HEK293 (cell line): ENCODE measurements around the gene EIF4B.
A peak's percentile ranks its signal among the peaks of the same experiment; 100 is the strongest.

Experiments
- CTCF ChIA-PET: fragments of 350-600 bp; formaldehyde crosslinking; extraction: SDS; loops from one replicate; lab custom pipeline; 2021; ENCODE audit warnings: antibody characterized with exemption; lab: Yijun Ruan, JAX
- POLR2A ChIA-PET: fragments of 300-600 bp; formaldehyde crosslinking; extraction: SDS; loops from one replicate; lab custom pipeline; 2020; ENCODE audit warnings: antibody characterized with exemption, inconsistent platforms; lab: Yijun Ruan, JAX
- H3K27ac ChIP-seq: fragments of 200-500 bp; sonication (Bioruptor generic); 2 replicates; pipeline ENCODE4 v1.5.1; 2014; ENCODE audit warnings: low read depth, low read length, control low read depth, inconsistent platforms; ENCODE audit errors: extremely low read depth
- H3K36me3 ChIP-seq, 2 experiments: fragments of 200-500 bp in 1 of 2; sonication (Bioruptor generic) in 1 of 2; 1 replicate in 1 of 2; 2 replicates in 1 of 2; pipeline ENCODE4 v1.5.1; 2014 to 2017; ENCODE audit warnings: inconsistent platforms in 2 of 2, low read length in 2 of 2; ENCODE audit not compliant: control insufficient read depth in 2 of 2, insufficient read depth in 1 of 2
- H3K4me1 ChIP-seq: fragments of 200-500 bp; sonication (Bioruptor generic); 2 replicates; pipeline ENCODE4 v1.5.1; 2014; ENCODE audit warnings: mild to moderate bottlenecking, low read length, inconsistent platforms; ENCODE audit not compliant: control insufficient read depth, insufficient read depth
- H3K4me3 ChIP-seq: 2 replicates; pipeline ENCODE4 v1.5.1; 2011; ENCODE audit warnings: low read depth, mild to moderate bottlenecking, control low read depth, low read length, moderate library complexity
- H3K9me3 ChIP-seq: fragments of 200-500 bp; sonication (Bioruptor generic); 2 replicates; pipeline ENCODE4 v1.5.1; 2014; ENCODE audit warnings: low read depth, low read length, inconsistent platforms; ENCODE audit not compliant: control insufficient read depth, insufficient read depth
- CTCF ChIP-seq: fragments of 450-650 bp; formaldehyde crosslinking; IDR thresholded peaks from 2 replicates; pipeline ENCODE4 v1.5.1; 2016; ENCODE audit warnings: missing biosample characterization, missing genetic modification characterization
- GLI2 ChIP-seq: fragments of 450-650 bp; formaldehyde crosslinking; IDR thresholded peaks from 2 replicates; pipeline ENCODE4; 2017; ENCODE audit warnings: missing biosample characterization, missing genetic modification characterization, low read depth, borderline replicate concordance
- KLF17 ChIP-seq: fragments of 450-650 bp; formaldehyde crosslinking; IDR thresholded peaks from 2 replicates; pipeline ENCODE4 v1.5.1; 2016; ENCODE audit warnings: missing biosample characterization, missing genetic modification characterization
- OSR2 ChIP-seq: fragments of 450-650 bp; formaldehyde crosslinking; IDR thresholded peaks from 2 replicates; pipeline ENCODE4 v1.5.1; 2016; ENCODE audit warnings: missing biosample characterization, missing genetic modification characterization
- PATZ1 ChIP-seq: fragments of 450-650 bp; formaldehyde crosslinking; IDR thresholded peaks from 2 replicates; pipeline ENCODE4 v1.5.1; 2016; ENCODE audit warnings: missing biosample characterization, missing genetic modification characterization
- SCRT1 ChIP-seq: fragments of 450-650 bp; formaldehyde crosslinking; IDR thresholded peaks from 2 replicates; pipeline ENCODE4 v1.5.1; 2016; ENCODE audit warnings: missing biosample characterization, missing genetic modification characterization, borderline replicate concordance
- SCRT2 ChIP-seq: fragments of 450-650 bp; formaldehyde crosslinking; IDR thresholded peaks from 2 replicates; pipeline ENCODE4 v1.5.1; 2016; ENCODE audit warnings: missing biosample characterization, missing genetic modification characterization
- YY2 ChIP-seq: fragments of 450-650 bp; formaldehyde crosslinking; IDR thresholded peaks from 2 replicates; pipeline ENCODE4 v1.5.1; 2016; ENCODE audit warnings: missing biosample characterization, missing genetic modification characterization
- ZBTB20 ChIP-seq: fragments of 450-650 bp; formaldehyde crosslinking; IDR thresholded peaks from 2 replicates; pipeline ENCODE4 v1.5.1; 2016; ENCODE audit warnings: missing biosample characterization, missing genetic modification characterization
- ZBTB48 ChIP-seq: fragments of 450-650 bp; formaldehyde crosslinking; IDR thresholded peaks from 2 replicates; pipeline ENCODE4 v1.5.1; 2016; ENCODE audit warnings: missing biosample characterization, missing genetic modification characterization
- ZBTB8A ChIP-seq: fragments of 450-650 bp; formaldehyde crosslinking; IDR thresholded peaks from 2 replicates; pipeline ENCODE4 v1.5.1; 2016; ENCODE audit warnings: missing biosample characterization, missing genetic modification characterization
- ZFP3 ChIP-seq: fragments of 450-650 bp; formaldehyde crosslinking; IDR thresholded peaks from 2 replicates; pipeline ENCODE4 v1.5.1; 2016; ENCODE audit warnings: low read depth, missing biosample characterization, missing genetic modification characterization
- ZFP69B ChIP-seq: fragments of 450-650 bp; formaldehyde crosslinking; IDR thresholded peaks from 2 replicates; pipeline ENCODE4 v1.5.1; 2016; ENCODE audit warnings: missing biosample characterization, missing genetic modification characterization
- ZNF10 ChIP-seq: fragments of 450-650 bp; formaldehyde crosslinking; IDR thresholded peaks from 2 replicates; pipeline ENCODE4 v1.5.1; 2017; ENCODE audit warnings: missing biosample characterization, missing genetic modification characterization
- ZNF16 ChIP-seq: fragments of 450-650 bp; formaldehyde crosslinking; IDR thresholded peaks from 2 replicates; pipeline ENCODE4 v1.5.1; 2016; ENCODE audit warnings: low read depth, missing biosample characterization, missing genetic modification characterization
- ZNF2 ChIP-seq: fragments of 450-650 bp; formaldehyde crosslinking; IDR thresholded peaks from 2 replicates; pipeline ENCODE4 v1.5.1; 2016; ENCODE audit warnings: missing biosample characterization, missing genetic modification characterization
- ZNF202 ChIP-seq: fragments of 450-650 bp; formaldehyde crosslinking; IDR thresholded peaks from 2 replicates; pipeline ENCODE4 v1.5.1; 2016; ENCODE audit warnings: missing biosample characterization, missing genetic modification characterization, borderline replicate concordance
- ZNF433 ChIP-seq: fragments of 450-650 bp; formaldehyde crosslinking; IDR thresholded peaks from 2 replicates; pipeline ENCODE4 v1.5.1; 2016; ENCODE audit warnings: missing biosample characterization, missing genetic modification characterization, low read depth
- ZNF488 ChIP-seq: fragments of 450-650 bp; formaldehyde crosslinking; IDR thresholded peaks from 2 replicates; pipeline ENCODE4 v1.5.1; 2016; ENCODE audit warnings: missing biosample characterization, missing genetic modification characterization
- ZNF621 ChIP-seq: fragments of 450-650 bp; formaldehyde crosslinking; IDR thresholded peaks from 2 replicates; pipeline ENCODE4 v1.5.1; 2017; ENCODE audit warnings: missing biosample characterization, missing genetic modification characterization
- ZNF639 ChIP-seq: fragments of 450-650 bp; formaldehyde crosslinking; IDR thresholded peaks from 2 replicates; pipeline ENCODE4 v1.5.1; 2016; ENCODE audit warnings: missing biosample characterization, missing genetic modification characterization
- ZNF664 ChIP-seq: fragments of 450-650 bp; formaldehyde crosslinking; IDR thresholded peaks from 2 replicates; pipeline ENCODE4 v1.5.1; 2016; ENCODE audit warnings: missing biosample characterization, missing genetic modification characterization
- ZNF692 ChIP-seq: fragments of 450-650 bp; formaldehyde crosslinking; IDR thresholded peaks from 2 replicates; pipeline ENCODE4 v1.5.1; 2016; ENCODE audit warnings: missing biosample characterization, missing genetic modification characterization
- ZNF704 ChIP-seq: fragments of 450-650 bp; formaldehyde crosslinking; IDR thresholded peaks from 2 replicates; pipeline ENCODE4 v1.5.1; 2016; ENCODE audit warnings: missing biosample characterization, missing genetic modification characterization
- ZNF747 ChIP-seq: fragments of 450-650 bp; formaldehyde crosslinking; IDR thresholded peaks from 2 replicates; pipeline ENCODE4 v1.5.1; 2016; ENCODE audit warnings: missing biosample characterization, missing genetic modification characterization
- ZNF792 ChIP-seq: fragments of 450-650 bp; formaldehyde crosslinking; IDR thresholded peaks from 2 replicates; pipeline ENCODE4 v1.5.1; 2016; ENCODE audit warnings: missing biosample characterization, missing genetic modification characterization
- ZNF843 ChIP-seq: fragments of 450-650 bp; formaldehyde crosslinking; IDR thresholded peaks from 2 replicates; pipeline ENCODE4 v1.5.1; 2016; ENCODE audit warnings: missing biosample characterization, missing genetic modification characterization

EIF4B gene

GRCh38 chr12:53078425-53079225 is 72.4 kb downstream of the EIF4B start:
- Histone ChIP-seq H3K9me3 (no peaks in the 10 kb centered on the region), H3K4me1 (peaks cover 2% of the 10 kb centered on the region; the same call in 1 of the 2 replicates), H3K4me3 (peak overlapping the region; percentile 51), H3K36me3 (peaks cover 0 to 37% of the 10 kb centered on the region in 2 experiments; a peak in 2 of 3 replicates), H3K27ac (peak overlapping the region; percentile 85)
- ChIA-PET CTCF (interaction anchor here (0.6 to 7.0 kb wide), 5 partner anchors 13 to 133 kb away, joined by 3 to 78 read pairs (median 4); partner anchors contain the start of gene IGFBP6), POLR2A (interaction anchor here (0.5 to 2.4 kb wide), 33 partner anchors 8 to 422 kb away, joined by 3 to 18 read pairs (median 5); partner anchors contain the start of genes AAAS, CSAD, EIF4B and ESPL1)
- no peak for TF ChIP-seq PATZ1
- TF ChIP-seq ZFP69B: peak; percentile 50; the same call in 1 of the 2 replicates
- TF ChIP-seq ZNF10 (tag by site-specific recombination): no peak
- TF ChIP-seq GLI2: no peak
- no peak for TF ChIP-seq ZNF433 (tag by site-specific recombination)
- TF ChIP-seq ZNF2 (tag by site-specific recombination): no peak
- no peak for TF ChIP-seq KLF17
- peak; percentile 94 for TF ChIP-seq SCRT2 (tag by site-specific recombination)
- 0 out of 2 replicates have a peak, but pooled peaks have one; percentile 31 for TF ChIP-seq OSR2
- TF ChIP-seq ZFP3 (tag by site-specific recombination): 0 out of 2 replicates have a peak, but pooled peaks have one; percentile 32
- no peak for TF ChIP-seq ZNF792 (tag by site-specific recombination)
- TF ChIP-seq CTCF: 0 out of 2 replicates have a peak, but pooled peaks have one; percentile 18
- peak; percentile 80 for TF ChIP-seq ZBTB8A (tag by site-specific recombination)
- TF ChIP-seq ZBTB20 (tag by site-specific recombination): peak; percentile 63; the same call in 1 of the 2 replicates
- TF ChIP-seq ZNF621 (tag by site-specific recombination): no peak
- TF ChIP-seq ZNF692 (tag by site-specific recombination): peak; percentile 35; the same call in 1 of the 2 replicates
- TF ChIP-seq ZBTB48 (tag by site-specific recombination): peak; percentile 45
- TF ChIP-seq ZNF704 (tag by site-specific recombination): no peak
- no peak for TF ChIP-seq ZNF488 (tag by site-specific recombination)
- no peak for TF ChIP-seq ZNF639 (tag by site-specific recombination)
- TF ChIP-seq ZNF747 (tag by site-specific recombination): no peak
- no peak for TF ChIP-seq ZNF16
- TF ChIP-seq SCRT1 (tag by site-specific recombination): peak; percentile 79
- no peak for TF ChIP-seq ZNF202 (tag by site-specific recombination)
- TF ChIP-seq ZNF664 (tag by site-specific recombination): 0 out of 2 replicates have a peak, but pooled peaks have one; percentile 35
- no peak for TF ChIP-seq ZNF843
- TF ChIP-seq YY2 (tag by site-specific recombination): no peak
